Measurements from ENCODE around the gene ZSWIM1.
"Not testable (repeated sequence)": the region's sequence is repeated elsewhere in the genome, so short reads cannot be mapped to it uniquely, and the experiment has no call there.

ZSWIM1 gene

GRCh38 chr20:45874104-45874481, 6.9 kb upstream of the ZSWIM1 start:
- not testable (repeated sequence) for H3K9me3 ChIP-seq (ENCODE audit: insufficient read depth, low read depth, low read length); H3K27ac ChIP-seq (ENCODE audit: low read depth, low read length); H3K4me3 ChIP-seq (ENCODE audit: low read length); H3K27me3 ChIP-seq (ENCODE audit: insufficient read depth, low read length); H3K4me1 ChIP-seq (ENCODE audit: insufficient read depth, low read length); H3K9ac ChIP-seq (ENCODE audit: low read depth, low read length)
- H3K36me3 ChIP-seq (ENCODE audit: insufficient read depth, low read length) = peaks cover 18% of the 10 kb centered on the region
- 95% methylated on average over 10 of the region's 10 CpGs for WGBS

- Histone ChIP-seq H3K36me3 (ENCODE audit: insufficient read depth, low read length) (peaks cover 18% of the 10 kb centered on the region), H3K9me3 (ENCODE audit: insufficient read depth, low read depth, low read length) (no peaks in the 10 kb centered on the region), H3K27ac (ENCODE audit: low read depth, low read length) (no peak overlapping the region), H3K4me1 (ENCODE audit: insufficient read depth, low read length) (no peaks in the 10 kb centered on the region), H3K27me3 (ENCODE audit: insufficient read depth, low read length) (no peaks in the 10 kb centered on the region), H3K4me3 (ENCODE audit: low read length) (no peak overlapping the region), H3K9ac (ENCODE audit: low read depth, low read length) (no peak overlapping the region)
- 89% methylated on average over 4 of the region's 4 CpGs for WGBS
Measured at GRCh38 chr20:45874576-45874975, 6.5 kb upstream of the ZSWIM1 start.

- Histone ChIP-seq H3K36me3 (ENCODE audit: insufficient read depth, low read length) (peaks cover 27% of the 10 kb centered on the region), H3K27ac (ENCODE audit: low read depth, low read length) (no peak overlapping the region), H3K4me1 (ENCODE audit: insufficient read depth, low read length) (no peaks in the 10 kb centered on the region), H3K27me3 (ENCODE audit: insufficient read depth, low read length) (no peaks in the 10 kb centered on the region), H3K9me3 (ENCODE audit: insufficient read depth, low read depth, low read length) (no peaks in the 10 kb centered on the region), H3K4me3 (ENCODE audit: low read length) (no peak overlapping the region), H3K9ac (ENCODE audit: low read depth, low read length) (no peak overlapping the region)
- 92% methylated on average over 13 of the region's 13 CpGs for WGBS
Measured at GRCh38 chr20:45878076-45878761, 2.8 kb upstream of the ZSWIM1 start.

GRCh38 chr20:45882469-45883099, 1.6 kb downstream of the ZSWIM1 start:
- Histone ChIP-seq H3K9ac (ENCODE audit: low read depth, low read length) (no peak overlapping the region), H3K4me3 (ENCODE audit: low read length) (no peak overlapping the region), H3K9me3 (ENCODE audit: insufficient read depth, low read depth, low read length) (no peaks in the 10 kb centered on the region), H3K27ac (ENCODE audit: low read depth, low read length) (no peak overlapping the region), H3K27me3 (ENCODE audit: insufficient read depth, low read length) (no peaks in the 10 kb centered on the region), H3K36me3 (ENCODE audit: insufficient read depth, low read length) (peaks cover 38% of the 10 kb centered on the region), H3K4me1 (ENCODE audit: insufficient read depth, low read length) (no peaks in the 10 kb centered on the region)
- 97% methylated on average over 4 of the region's 4 CpGs for WGBS

GRCh38 chr20:45883100-45883469, 2.1 kb downstream of the ZSWIM1 start:
- no peak overlapping the region for H3K4me3 ChIP-seq (ENCODE audit: low read length)
- 95% methylated on average over 9 of the region's 9 CpGs for WGBS

GRCh38 chr20:45886590-45887345, 5.7 kb downstream of the ZSWIM1 start:
- H3K9ac ChIP-seq (ENCODE audit: low read depth, low read length) = no peak overlapping the region
- peaks cover 30% of the 10 kb centered on the region for H3K36me3 ChIP-seq (ENCODE audit: insufficient read depth, low read length)
- no peak overlapping the region for H3K4me3 ChIP-seq (ENCODE audit: low read length)
- H3K4me1 ChIP-seq (ENCODE audit: insufficient read depth, low read length) = no peaks in the 10 kb centered on the region
- no peaks in the 10 kb centered on the region for H3K9me3 ChIP-seq (ENCODE audit: insufficient read depth, low read depth, low read length)
- H3K27ac ChIP-seq (ENCODE audit: low read depth, low read length) = no peak overlapping the region
- 94% methylated on average over 19 of the region's 19 CpGs for WGBS
- H3K27me3 ChIP-seq (ENCODE audit: insufficient read depth, low read length) = no peaks in the 10 kb centered on the region; the same call in 1 of the 2 replicates

More at GRCh38 chr20:45883100-45883469, 2.1 kb downstream of the ZSWIM1 start:
- Histone ChIP-seq H3K27ac (ENCODE audit: low read depth, low read length) (no peak overlapping the region), H3K9ac (ENCODE audit: low read depth, low read length) (no peak overlapping the region), H3K27me3 (ENCODE audit: insufficient read depth, low read length) (no peaks in the 10 kb centered on the region), H3K4me1 (ENCODE audit: insufficient read depth, low read length) (no peaks in the 10 kb centered on the region), H3K9me3 (ENCODE audit: insufficient read depth, low read depth, low read length) (no peaks in the 10 kb centered on the region), H3K36me3 (ENCODE audit: insufficient read depth, low read length) (peaks cover 35% of the 10 kb centered on the region)

- H3K4me3 ChIP-seq (ENCODE audit: low read length) = no peak within 1 kb of the TSS
- H3K4me1 ChIP-seq (ENCODE audit: insufficient read depth, low read length) = no peaks in the 10 kb centered on the region
- H3K36me3 ChIP-seq (ENCODE audit: insufficient read depth, low read length) = peaks cover 29% of the 10 kb centered on the region
- H3K9ac ChIP-seq (ENCODE audit: low read depth, low read length) = no peak within 1 kb of the TSS
- H3K27me3 ChIP-seq (ENCODE audit: insufficient read depth, low read length) = no peaks in the 10 kb centered on the region; the same call in 1 of the 2 replicates
- H3K9me3 ChIP-seq (ENCODE audit: insufficient read depth, low read depth, low read length) = no peaks in the 10 kb centered on the region
- WGBS = 98% methylated on average over 8 of the region's 8 CpGs
- H3K27ac ChIP-seq (ENCODE audit: low read depth, low read length) = no peak within 1 kb of the TSS
Measured at GRCh38 chr20:45887346-45887715, 6.3 kb downstream of the ZSWIM1 start, which contains the start of gene SPATA25. TSS of gene SPATA25 (minus strand) at chr20:45887622. CDS start at chr20:45887590, 32 bp downstream.

GRCh38 chr20:45888681-45889080, 7.7 kb downstream of the ZSWIM1 start:
- 97% methylated on average over 3 of the region's 3 CpGs for WGBS
- H3K4me1 ChIP-seq (ENCODE audit: insufficient read depth, low read length) = no peaks in the 10 kb centered on the region
- H3K4me3 ChIP-seq (ENCODE audit: low read length) = no peak overlapping the region
- H3K36me3 ChIP-seq (ENCODE audit: insufficient read depth, low read length) = peaks cover 25% of the 10 kb centered on the region
- H3K27ac ChIP-seq (ENCODE audit: low read depth, low read length) = no peak overlapping the region
- H3K9me3 ChIP-seq (ENCODE audit: insufficient read depth, low read depth, low read length) = no peaks in the 10 kb centered on the region
- H3K27me3 ChIP-seq (ENCODE audit: insufficient read depth, low read length) = no peaks in the 10 kb centered on the region; the same call in 1 of the 2 replicates
- H3K9ac ChIP-seq (ENCODE audit: low read depth, low read length) = no peak overlapping the region

GRCh38 chr20:45890077-45890984, 9.3 kb downstream of the ZSWIM1 start:
- no peaks in the 10 kb centered on the region for H3K4me1 ChIP-seq (ENCODE audit: insufficient read depth, low read length)
- WGBS = 2% methylated on average over 79 of the region's 79 CpGs

GRCh38 chr20:45890985-45891983, 10.3 kb downstream of the ZSWIM1 start, which contains the start of the genes CTSA and NEURL2:
TSS of gene CTSA (plus strand) at chr20:45891335. CDS start at chr20:45891569, 234 bp downstream.
TSS of gene NEURL2 (minus strand) at chr20:45891208. CDS start at chr20:45890991, 217 bp downstream.
- no peaks in the 10 kb centered on the region; the same call in 1 of the 2 replicates for H3K27me3 ChIP-seq (ENCODE audit: insufficient read depth, low read length)
- H3K4me3 ChIP-seq (ENCODE audit: low read length) = peak within 1 kb of the TSS; percentile 94
- no peaks in the 10 kb centered on the region for H3K9me3 ChIP-seq (ENCODE audit: insufficient read depth, low read depth, low read length)
- WGBS = 3% methylated on average over 78 of the region's 78 CpGs
- H3K4me1 ChIP-seq (ENCODE audit: insufficient read depth, low read length) = no peaks in the 10 kb centered on the region
- H3K9ac ChIP-seq (ENCODE audit: low read depth, low read length) = peak within 1 kb of the TSS; percentile 68
- peaks cover 37% of the 10 kb centered on the region for H3K36me3 ChIP-seq (ENCODE audit: insufficient read depth, low read length)
- peak within 1 kb of the TSS; percentile 68 for H3K27ac ChIP-seq (ENCODE audit: low read depth, low read length)

More at GRCh38 chr20:45890077-45890984, 9.3 kb downstream of the ZSWIM1 start:
- Histone ChIP-seq H3K9ac (ENCODE audit: low read depth, low read length) (peak overlapping the region; percentile 68), H3K9me3 (ENCODE audit: insufficient read depth, low read depth, low read length) (no peaks in the 10 kb centered on the region), H3K36me3 (ENCODE audit: insufficient read depth, low read length) (peaks cover 33% of the 10 kb centered on the region), H3K27ac (ENCODE audit: low read depth, low read length) (peak overlapping the region; percentile 68; the same call in 1 of the 2 replicates), H3K27me3 (ENCODE audit: insufficient read depth, low read length) (no peaks in the 10 kb centered on the region; the same call in 1 of the 2 replicates), H3K4me3 (ENCODE audit: low read length) (peak overlapping the region; percentile 94)
